ENCODE data around the gene CNEP1R1.

The CNEP1R1 gene

GRCh38 chr16:50015631-50016030 is 9.4 kb upstream of the CNEP1R1 start:
- intact Hi-C loops (cut with DNase I) = no loop called here
- no peak for DNase-seq

GRCh38 chr16:50017553-50017952 is 7.5 kb upstream of the CNEP1R1 start:
- no peak for DNase-seq
- intact Hi-C loops (cut with DNase I) = no loop called here

- no peak for DNase-seq
- intact Hi-C loops (cut with DNase I) = loop anchor here (10.0 kb wide), 2 partner anchors 343 to 643 kb away; partner anchors contain the start of gene BRD7
These were observed 3.5 kb upstream of the CNEP1R1 start for GRCh38 chr16:50021544-50021943.

GRCh38 chr16:50023641-50024040 is 1.4 kb upstream of the CNEP1R1 start:
- no peak for DNase-seq
- intact Hi-C loops (cut with DNase I) = loop anchor here (2.0 to 10.0 kb wide), 5 partner anchors 41 to 641 kb away; partner anchors contain the start of genes BRD7, HEATR3 and TENT4B

- no peak for DNase-seq
- intact Hi-C loops (cut with DNase I) = loop anchor here (2.0 to 10.0 kb wide), 5 partner anchors 41 to 641 kb away; partner anchors contain the start of genes BRD7, HEATR3 and TENT4B
These were observed 818 bp upstream of the CNEP1R1 start for GRCh38 chr16:50024207-50024606.

GRCh38 chr16:50025537-50025931 is 509 bp downstream of the CNEP1R1 start:
- peak in 1 of 10 donors; percentile 10 for DNase-seq
- intact Hi-C loops (cut with DNase I) = loop anchor here (2.0 to 10.0 kb wide), 5 partner anchors 39 to 639 kb away; partner anchors contain the start of genes BRD7, HEATR3 and TENT4B

GRCh38 chr16:50027829-50028228 is 2.8 kb downstream of the CNEP1R1 start:
- no peak for DNase-seq
- intact Hi-C loops (cut with DNase I) = loop anchor here (10.0 kb wide), 2 partner anchors 337 to 637 kb away; partner anchors contain the start of gene BRD7

GRCh38 chr16:50035468-50035992 is 10.5 kb downstream of the CNEP1R1 start:
- DNase-seq = no peak
- intact Hi-C loops (cut with DNase I) = no loop called here

GRCh38 chr16:50036426-50036825 is 11.4 kb downstream of the CNEP1R1 start:
- DNase-seq = no peak
- intact Hi-C loops (cut with DNase I) = no loop called here

GRCh38 chr16:50037662-50038220 is 12.7 kb downstream of the CNEP1R1 start:
- DNase-seq = no peak
- intact Hi-C loops (cut with DNase I) = no loop called here

GRCh38 chr16:50038286-50038685 is 13.3 kb downstream of the CNEP1R1 start:
- intact Hi-C loops (cut with DNase I) = no loop called here
- no peak for DNase-seq

GRCh38 chr16:50038756-50039529 is 13.9 kb downstream of the CNEP1R1 start:
- peak in 2 of 10 donors; percentile 8 to 35 for DNase-seq
- intact Hi-C loops (cut with DNase I) = no loop called here

GRCh38 chr16:50040018-50040417 is 15.0 kb downstream of the CNEP1R1 start:
- intact Hi-C loops (cut with DNase I) = no loop called here
- DNase-seq = peak in 1 of 10 donors; percentile 57

GRCh38 chr16:50040710-50041109 is 15.7 kb downstream of the CNEP1R1 start:
- intact Hi-C loops (cut with DNase I) = no loop called here
- DNase-seq = no peak

- intact Hi-C loops (cut with DNase I) = no loop called here
- DNase-seq = no peak
These were observed 18.3 kb downstream of the CNEP1R1 start for GRCh38 chr16:50043358-50043757.

- no peak for DNase-seq
- intact Hi-C loops (cut with DNase I) = no loop called here
These were observed 20.4 kb downstream of the CNEP1R1 start for GRCh38 chr16:50045412-50045811.

- no peak for DNase-seq
- intact Hi-C loops (cut with DNase I) = no loop called here
These were observed 21.8 kb downstream of the CNEP1R1 start for GRCh38 chr16:50046853-50047252.

GRCh38 chr16:50047864-50048263 is 22.8 kb downstream of the CNEP1R1 start:
- intact Hi-C loops (cut with DNase I) = no loop called here

GRCh38 chr16:50050802-50051201 is 25.8 kb downstream of the CNEP1R1 start:
- no peak for DNase-seq
- intact Hi-C loops (cut with DNase I) = no loop called here

More at GRCh38 chr16:50047864-50048263, 22.8 kb downstream of the CNEP1R1 start:
- no peak for DNase-seq

- DNase-seq = no peak
These were observed 31.2 kb downstream of the CNEP1R1 start for GRCh38 chr16:50056226-50056625.

GRCh38 chr16:50058091-50058771 is 33.2 kb downstream of the CNEP1R1 start:
- DNase-seq = no peak
- intact Hi-C loops (cut with DNase I) = no loop called here

More at GRCh38 chr16:50056226-50056625, 31.2 kb downstream of the CNEP1R1 start:
- intact Hi-C loops (cut with DNase I) = no loop called here

Data from posterior cingulate gyrus (tissue), 11 donors.